Activated T-helper 2 cell treated with anti-CD3 and anti-CD28 coated beads, Interferon-gamma antibody, Interleukin-2, Interleukin-4, amounts not matched to agents 10 μg/mL and 5 μg/mL and 100 μg/mL, durations not matched to agents 14 hours and 24 hours and 36 hours (primary cell): Measurements from ENCODE around the gene NTRK2. TPM values are rescaled to one million over a fixed set of nuclear protein-coding genes. Genes with fewer than 3 reads are reported as not detected.

Experiments
- DNase-seq: peaks from one replicate; pipeline ENCODE4 v3.0.0; 2021; ENCODE audit warnings: low spot score
- H3K27ac Mint-ChIP-seq: one replicate; pipeline ENCODE4 v1.8.0; 2021; ENCODE audit warnings: mixed read lengths
- H3K27me3 Mint-ChIP-seq: one replicate; pipeline ENCODE4 v1.8.0; 2021; ENCODE audit warnings: low read depth, mixed read lengths
- H3K36me3 Mint-ChIP-seq: one replicate; pipeline ENCODE4 v1.8.0; 2021; ENCODE audit warnings: low read depth, mixed read lengths
- H3K4me1 Mint-ChIP-seq: one replicate; pipeline ENCODE4 v1.8.0; 2021; ENCODE audit warnings: low read depth, mixed read lengths
- H3K4me3 Mint-ChIP-seq: one replicate; pipeline ENCODE4 v1.8.0; 2021; ENCODE audit warnings: low read depth, mild to moderate bottlenecking, moderate library complexity, mixed read lengths
- H3K9me3 Mint-ChIP-seq: one replicate; pipeline ENCODE4 v1.8.0; 2021; ENCODE audit warnings: mixed read lengths
- intact Hi-C: fragments of 100-400 bp; cut with micrococcal nuclease; formaldehyde crosslinking; loops from one replicate; pipeline ENCODE4 v1.15.1; 2023
- total RNA-seq: library from RNA; stranded (reverse); gene quantifications from 2 replicates; pipeline ENCODE4 v1.2.3, GENCODE V29; 2022

The NTRK2 gene
- total RNA-seq, 1 donor from 2014 or later: 1.6 TPM

DNA sequence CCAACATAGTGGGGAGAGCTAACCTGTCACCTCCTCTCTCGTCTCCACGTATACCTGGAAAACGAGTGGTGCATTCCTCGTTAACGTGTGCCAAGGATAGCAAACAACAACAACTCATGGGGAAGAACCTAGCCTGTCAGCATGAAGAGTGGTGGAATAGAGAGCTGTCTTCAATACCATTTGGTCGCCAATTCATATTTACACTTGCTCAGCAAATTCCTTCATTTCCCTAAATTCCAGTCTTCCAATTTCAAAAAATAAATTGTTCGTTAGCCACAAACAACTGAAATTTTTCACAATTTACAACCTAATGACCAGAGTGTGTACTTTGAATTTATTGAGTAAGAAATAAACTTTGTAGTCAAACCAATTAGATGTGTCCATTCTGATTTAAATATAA, 344.8 kb downstream of the NTRK2 start:
- Mint-ChIP-seq H3K27ac (no peak overlapping the region), H3K36me3 (no peaks in the 10 kb centered on the region), H3K27me3 (no peaks in the 10 kb centered on the region), H3K4me3 (no peak overlapping the region), H3K9me3 (no peaks in the 10 kb centered on the region), H3K4me1 (no peaks in the 10 kb centered on the region)
- no peak for DNase-seq
- intact Hi-C loops: no loop called here

- Mint-ChIP-seq H3K36me3 (no peaks in the 10 kb centered on the region), H3K27ac (no peak overlapping the region), H3K4me1 (no peaks in the 10 kb centered on the region), H3K9me3 (no peaks in the 10 kb centered on the region), H3K27me3 (no peaks in the 10 kb centered on the region), H3K4me3 (no peak overlapping the region)
- DNase-seq: no peak
- intact Hi-C loops: no loop called here
These were observed 347.0 kb downstream of the NTRK2 start for GRCh38 chr9:85016384-85017006.

GRCh38 chr9:85020791-85021190, 351.3 kb downstream of the NTRK2 start:
- Mint-ChIP-seq H3K27ac (no peak overlapping the region), H3K4me3 (no peak overlapping the region), H3K4me1 (no peaks in the 10 kb centered on the region), H3K9me3 (no peaks in the 10 kb centered on the region), H3K36me3 (no peaks in the 10 kb centered on the region), H3K27me3 (no peaks in the 10 kb centered on the region)
- no peak for DNase-seq
- intact Hi-C loops: no loop called here

- no peak overlapping the region for H3K4me3 Mint-ChIP-seq
- no peaks in the 10 kb centered on the region for H3K27me3 Mint-ChIP-seq
- intact Hi-C loops: no loop called here
- DNase-seq: no peak
- no peaks in the 10 kb centered on the region for H3K9me3 Mint-ChIP-seq
- H3K27ac Mint-ChIP-seq: no peak overlapping the region
- no peaks in the 10 kb centered on the region for H3K4me1 Mint-ChIP-seq
- no peaks in the 10 kb centered on the region for H3K36me3 Mint-ChIP-seq
These were observed 352.2 kb downstream of the NTRK2 start for GRCh38 chr9:85021686-85022085.

DNA sequence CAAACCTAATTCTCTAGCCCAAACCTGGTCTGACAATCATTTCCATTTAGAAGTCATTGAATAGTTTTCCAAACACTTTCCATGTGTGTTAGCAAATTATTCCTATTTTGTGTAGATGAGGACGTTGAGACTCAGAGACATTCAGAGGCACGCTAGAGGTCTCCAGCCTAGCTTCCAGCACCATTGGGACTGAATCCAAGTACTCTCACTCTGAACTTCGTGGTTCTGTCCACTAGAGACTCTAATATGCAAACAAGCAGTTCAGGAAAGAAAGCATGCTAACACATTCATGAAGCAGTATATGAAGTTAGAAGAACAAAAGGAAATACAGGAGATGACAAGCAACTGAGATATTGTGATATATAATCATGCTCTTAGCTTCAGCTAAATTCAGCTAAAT, 354.8 kb downstream of the NTRK2 start:
- Mint-ChIP-seq H3K9me3 (no peaks in the 10 kb centered on the region), H3K4me3 (no peak overlapping the region), H3K4me1 (no peaks in the 10 kb centered on the region), H3K27me3 (no peaks in the 10 kb centered on the region), H3K27ac (no peak overlapping the region), H3K36me3 (no peaks in the 10 kb centered on the region)
- DNase-seq: no peak
- intact Hi-C loops: no loop called here

- H3K36me3 Mint-ChIP-seq: no peaks in the 10 kb centered on the region
- H3K4me3 Mint-ChIP-seq: no peak overlapping the region
- H3K27me3 Mint-ChIP-seq: no peaks in the 10 kb centered on the region
- no peaks in the 10 kb centered on the region for H3K9me3 Mint-ChIP-seq
- no peaks in the 10 kb centered on the region for H3K4me1 Mint-ChIP-seq
- H3K27ac Mint-ChIP-seq: no peak overlapping the region
- no peak for DNase-seq
- intact Hi-C loops: no loop called here
These were observed 356.1 kb downstream of the NTRK2 start for GRCh38 chr9:85025638-85026037.

DNA sequence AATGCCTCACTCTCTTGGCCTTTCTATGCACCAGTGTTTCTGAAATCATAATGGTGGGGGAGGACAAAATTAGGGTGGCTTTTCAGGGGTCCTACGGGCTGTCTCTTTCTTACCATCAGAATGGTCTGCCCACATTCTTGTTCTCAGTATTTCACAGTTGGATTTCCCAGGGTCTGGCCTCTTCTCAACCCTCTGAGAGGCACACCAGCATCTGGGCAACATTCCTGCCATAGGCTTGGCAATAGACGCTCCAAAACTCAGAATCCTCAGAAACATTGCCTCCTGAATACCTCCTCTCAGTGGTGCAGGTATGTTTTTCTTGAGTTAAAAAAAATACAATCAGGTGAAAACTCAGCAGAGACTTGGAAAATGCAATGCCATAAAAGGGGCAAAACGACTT, 358.3 kb downstream of the NTRK2 start:
- intact Hi-C loops: no loop called here
- H3K4me3 Mint-ChIP-seq: no peak overlapping the region
- no peak overlapping the region for H3K27ac Mint-ChIP-seq
- H3K9me3 Mint-ChIP-seq: no peaks in the 10 kb centered on the region
- no peaks in the 10 kb centered on the region for H3K36me3 Mint-ChIP-seq
- no peak for DNase-seq
- H3K4me1 Mint-ChIP-seq: no peaks in the 10 kb centered on the region
- no peaks in the 10 kb centered on the region for H3K27me3 Mint-ChIP-seq

GRCh38 chr9:85030316-85030715, 360.8 kb downstream of the NTRK2 start:
- H3K9me3 Mint-ChIP-seq: no peaks in the 10 kb centered on the region
- no peaks in the 10 kb centered on the region for H3K4me1 Mint-ChIP-seq
- DNase-seq: no peak
- intact Hi-C loops: no loop called here
- H3K27ac Mint-ChIP-seq: no peak overlapping the region
- no peaks in the 10 kb centered on the region for H3K27me3 Mint-ChIP-seq
- H3K4me3 Mint-ChIP-seq: no peak overlapping the region
- H3K36me3 Mint-ChIP-seq: no peaks in the 10 kb centered on the region

GRCh38 chr9:85036496-85036895, 367.0 kb downstream of the NTRK2 start:
- H3K36me3 Mint-ChIP-seq: no peaks in the 10 kb centered on the region
- no peaks in the 10 kb centered on the region for H3K9me3 Mint-ChIP-seq
- H3K4me3 Mint-ChIP-seq: no peak overlapping the region
- H3K4me1 Mint-ChIP-seq: no peaks in the 10 kb centered on the region
- H3K27me3 Mint-ChIP-seq: no peaks in the 10 kb centered on the region
- DNase-seq: no peak
- no peak overlapping the region for H3K27ac Mint-ChIP-seq
- intact Hi-C loops: no loop called here

DNA sequence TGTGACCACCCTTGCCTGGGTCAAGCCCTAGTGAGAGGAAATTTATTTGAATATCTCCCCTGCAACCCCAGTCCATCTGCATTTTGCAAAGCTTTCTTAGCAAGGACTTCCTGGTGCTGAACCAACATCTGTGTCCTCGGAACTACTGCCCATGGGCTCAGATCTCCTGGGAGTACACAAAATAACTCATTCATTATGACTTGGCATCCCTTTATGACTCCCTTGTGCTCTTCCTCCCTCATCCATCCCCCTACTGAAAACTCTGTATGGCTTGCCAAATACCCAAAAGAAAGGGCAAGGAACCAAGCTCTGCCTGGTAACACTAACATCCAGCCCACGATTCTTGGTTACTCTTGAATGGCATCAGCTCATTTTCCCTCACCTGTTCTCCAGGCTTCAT, 368.5 kb downstream of the NTRK2 start:
- intact Hi-C loops: no loop called here
- DNase-seq: no peak
- H3K4me3 Mint-ChIP-seq: no peak overlapping the region
- no peaks in the 10 kb centered on the region for H3K9me3 Mint-ChIP-seq
- no peaks in the 10 kb centered on the region for H3K27me3 Mint-ChIP-seq
- H3K27ac Mint-ChIP-seq: no peak overlapping the region
- H3K36me3 Mint-ChIP-seq: no peaks in the 10 kb centered on the region
- H3K4me1 Mint-ChIP-seq: no peaks in the 10 kb centered on the region

GRCh38 chr9:85038824-85039608, 369.5 kb downstream of the NTRK2 start:
- Mint-ChIP-seq H3K9me3 (no peaks in the 10 kb centered on the region), H3K27ac (no peak overlapping the region), H3K36me3 (no peaks in the 10 kb centered on the region), H3K27me3 (no peaks in the 10 kb centered on the region), H3K4me3 (no peak overlapping the region), H3K4me1 (no peaks in the 10 kb centered on the region)
- intact Hi-C loops: no loop called here
- no peak for DNase-seq

DNA sequence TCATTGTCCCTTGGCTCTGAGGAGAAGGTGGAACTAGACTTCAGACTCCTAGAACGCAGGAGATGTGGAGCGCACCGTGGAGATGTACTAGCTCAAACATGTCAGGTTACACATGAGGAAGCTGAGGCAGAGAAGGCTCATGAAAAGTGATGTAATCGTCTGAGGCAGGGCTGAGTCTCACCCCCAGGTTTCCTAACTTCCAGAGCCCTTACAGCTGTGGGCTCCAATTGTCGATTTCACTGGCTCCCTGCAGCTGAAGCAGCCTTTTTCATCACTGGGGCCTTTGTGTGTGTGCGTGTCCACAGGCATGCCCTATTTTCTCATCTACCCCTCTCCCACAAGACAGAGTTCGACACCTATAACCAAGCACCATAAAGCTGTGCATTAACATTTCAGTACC, 370.6 kb downstream of the NTRK2 start:
- H3K4me3 Mint-ChIP-seq: no peak overlapping the region
- no peaks in the 10 kb centered on the region for H3K9me3 Mint-ChIP-seq
- intact Hi-C loops: no loop called here
- H3K27ac Mint-ChIP-seq: no peak overlapping the region
- no peaks in the 10 kb centered on the region for H3K36me3 Mint-ChIP-seq
- H3K4me1 Mint-ChIP-seq: no peaks in the 10 kb centered on the region
- H3K27me3 Mint-ChIP-seq: no peaks in the 10 kb centered on the region
- no peak for DNase-seq

- no peaks in the 10 kb centered on the region for H3K4me1 Mint-ChIP-seq
- H3K27me3 Mint-ChIP-seq: no peaks in the 10 kb centered on the region
- intact Hi-C loops: no loop called here
- H3K36me3 Mint-ChIP-seq: no peaks in the 10 kb centered on the region
- H3K9me3 Mint-ChIP-seq: no peaks in the 10 kb centered on the region
- H3K4me3 Mint-ChIP-seq: no peak overlapping the region
- H3K27ac Mint-ChIP-seq: no peak overlapping the region
- no peak for DNase-seq
These were observed 371.4 kb downstream of the NTRK2 start for GRCh38 chr9:85040821-85041465.
